ENCODE data around the gene MLN.

The MLN gene

GRCh38 chr6:33779290-33779689 is 24.5 kb downstream of the MLN start:
- H3K9me3 ChIP-seq (ENCODE audit: severe bottlenecking): no peaks in the 10 kb centered on the region
- H3K27me3 ChIP-seq (ENCODE audit: insufficient read depth, poor library complexity, severe bottlenecking): no peaks in the 10 kb centered on the region
- no peak overlapping the region for H3K4me3 ChIP-seq (ENCODE audit: severe bottlenecking)
- DNase-seq (ENCODE audit: low spot score) (no peak), ATAC-seq (ENCODE audit: low read depth) (no peak)
- H3K4me1 ChIP-seq (ENCODE audit: insufficient read depth, poor library complexity, severe bottlenecking): peaks cover 14% of the 10 kb centered on the region
- H3K36me3 ChIP-seq (ENCODE audit: low read depth): peaks cover 83% of the 10 kb centered on the region
- TF ChIP-seq, protein P1, sequence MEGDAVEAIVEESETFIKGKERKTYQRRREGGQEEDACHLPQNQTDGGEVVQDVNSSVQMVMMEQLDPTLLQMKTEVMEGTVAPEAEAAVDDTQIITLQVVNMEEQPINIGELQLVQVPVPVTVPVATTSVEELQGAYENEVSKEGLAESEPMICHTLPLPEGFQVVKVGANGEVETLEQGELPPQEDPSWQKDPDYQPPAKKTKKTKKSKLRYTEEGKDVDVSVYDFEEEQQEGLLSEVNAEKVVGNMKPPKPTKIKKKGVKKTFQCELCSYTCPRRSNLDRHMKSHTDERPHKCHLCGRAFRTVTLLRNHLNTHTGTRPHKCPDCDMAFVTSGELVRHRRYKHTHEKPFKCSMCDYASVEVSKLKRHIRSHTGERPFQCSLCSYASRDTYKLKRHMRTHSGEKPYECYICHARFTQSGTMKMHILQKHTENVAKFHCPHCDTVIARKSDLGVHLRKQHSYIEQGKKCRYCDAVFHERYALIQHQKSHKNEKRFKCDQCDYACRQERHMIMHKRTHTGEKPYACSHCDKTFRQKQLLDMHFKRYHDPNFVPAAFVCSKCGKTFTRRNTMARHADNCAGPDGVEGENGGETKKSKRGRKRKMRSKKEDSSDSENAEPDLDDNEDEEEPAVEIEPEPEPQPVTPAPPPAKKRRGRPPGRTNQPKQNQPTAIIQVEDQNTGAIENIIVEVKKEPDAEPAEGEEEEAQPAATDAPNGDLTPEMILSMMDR (IDR thresholded peaks at IDR 0.05; ENCODE audit: poor library complexity, severe bottlenecking): no peak
- no peak overlapping the region for H3K27ac ChIP-seq (ENCODE audit: poor library complexity, severe bottlenecking)

- TF ChIP-seq, protein P1 (IDR thresholded peaks at IDR 0.05; ENCODE audit: poor library complexity, severe bottlenecking): no peak
- Histone ChIP-seq H3K9me3 (ENCODE audit: severe bottlenecking) (no peaks in the 10 kb centered on the region), H3K36me3 (ENCODE audit: low read depth) (peaks cover 78% of the 10 kb centered on the region), H3K4me1 (ENCODE audit: insufficient read depth, poor library complexity, severe bottlenecking) (peaks cover 14% of the 10 kb centered on the region), H3K4me3 (ENCODE audit: severe bottlenecking) (no peak overlapping the region), H3K27ac (ENCODE audit: poor library complexity, severe bottlenecking) (no peak overlapping the region), H3K27me3 (ENCODE audit: insufficient read depth, poor library complexity, severe bottlenecking) (no peaks in the 10 kb centered on the region)
- DNase-seq (ENCODE audit: low spot score): no peak
- no peak for ATAC-seq (ENCODE audit: low read depth)
These were observed 25.2 kb downstream of the MLN start for GRCh38 chr6:33778444-33779121.

DNA sequence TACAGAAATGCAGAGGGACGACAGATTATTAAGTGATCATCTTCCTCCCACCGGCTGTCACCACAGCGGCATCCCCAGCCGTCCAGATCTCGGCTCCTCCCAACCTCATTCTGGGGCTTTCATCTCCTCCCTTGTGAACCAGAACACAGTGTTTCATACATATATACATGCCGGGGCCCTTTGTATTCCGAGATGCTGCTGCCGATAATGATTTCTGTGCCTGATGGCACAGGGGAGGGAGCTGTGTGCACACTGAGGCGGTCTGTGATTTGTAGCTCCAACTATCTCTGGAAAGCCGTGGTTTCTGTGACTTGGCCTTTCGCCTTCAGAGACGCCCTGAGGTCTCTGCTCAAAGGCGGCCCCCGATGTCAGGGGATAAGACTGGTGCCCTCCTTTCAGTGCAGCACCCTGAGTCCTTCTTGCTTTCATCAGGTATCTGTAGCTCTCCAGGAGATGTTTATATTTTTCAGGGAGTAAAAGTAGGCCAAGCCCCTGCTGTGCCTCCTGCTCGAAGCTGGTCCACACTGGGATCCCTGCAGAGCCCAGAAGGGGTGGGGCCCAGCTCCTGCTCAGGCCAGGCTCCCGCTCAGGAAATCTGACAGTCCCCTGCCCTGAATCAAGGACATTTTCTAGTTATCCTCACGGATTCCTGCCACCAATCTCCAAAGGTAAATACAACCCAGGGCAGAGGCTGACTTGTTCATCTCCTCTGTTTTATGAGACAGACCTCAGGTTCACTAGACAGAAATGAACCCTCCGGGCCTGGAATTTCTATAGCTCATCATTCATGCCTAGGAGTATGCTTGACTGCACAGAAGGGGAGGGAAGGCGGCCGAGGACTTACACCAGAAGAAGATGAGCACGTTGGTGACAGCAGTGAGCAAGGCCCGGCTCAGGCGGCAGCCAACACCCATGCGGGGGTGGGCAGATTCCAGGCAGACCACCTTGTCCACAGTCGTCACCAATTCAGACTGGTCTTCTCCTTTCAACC is 26.1 kb downstream of the MLN start:
- no peak for ATAC-seq (ENCODE audit: low read depth)
- no peaks in the 10 kb centered on the region for H3K27me3 ChIP-seq (ENCODE audit: insufficient read depth, poor library complexity, severe bottlenecking)
- peaks cover 20% of the 10 kb centered on the region for H3K4me1 ChIP-seq (ENCODE audit: insufficient read depth, poor library complexity, severe bottlenecking)
- TF ChIP-seq, protein P1 (IDR thresholded peaks at IDR 0.05; ENCODE audit: poor library complexity, severe bottlenecking): no peak
- H3K27ac ChIP-seq (ENCODE audit: poor library complexity, severe bottlenecking): no peak overlapping the region
- no peak for DNase-seq (ENCODE audit: low spot score)
- H3K9me3 ChIP-seq (ENCODE audit: severe bottlenecking): no peaks in the 10 kb centered on the region
- H3K36me3 ChIP-seq (ENCODE audit: low read depth): peaks cover 81% of the 10 kb centered on the region
- no peak overlapping the region for H3K4me3 ChIP-seq (ENCODE audit: severe bottlenecking)

- H3K36me3 ChIP-seq (ENCODE audit: low read depth): peaks cover 83% of the 10 kb centered on the region
- no peak for DNase-seq (ENCODE audit: low spot score)
- peaks cover 25% of the 10 kb centered on the region for H3K4me1 ChIP-seq (ENCODE audit: insufficient read depth, poor library complexity, severe bottlenecking)
- H3K27ac ChIP-seq (ENCODE audit: poor library complexity, severe bottlenecking): no peak overlapping the region
- no peaks in the 10 kb centered on the region for H3K9me3 ChIP-seq (ENCODE audit: severe bottlenecking)
- H3K4me3 ChIP-seq (ENCODE audit: severe bottlenecking): no peak overlapping the region
- TF ChIP-seq, protein P1 (IDR thresholded peaks at IDR 0.05; ENCODE audit: poor library complexity, severe bottlenecking): no peak
- H3K27me3 ChIP-seq (ENCODE audit: insufficient read depth, poor library complexity, severe bottlenecking): no peaks in the 10 kb centered on the region
- no peak for ATAC-seq (ENCODE audit: low read depth)
These were observed 27.0 kb downstream of the MLN start for GRCh38 chr6:33776764-33777163.

Measured in RWPE2 (cell line).